AG04449 (cell line): ENCODE data around the gene IL1RAPL2.

Source experiments
- CTCF ChIA-PET: fragments of 350-600 bp; formaldehyde crosslinking; extraction: SDS; loops from one replicate; lab custom pipeline; 2021; ENCODE audit warnings: antibody characterized with exemption; lab: Yijun Ruan, JAX
- POLR2A ChIA-PET: fragments of 400-600, 350-600 bp; formaldehyde crosslinking; extraction: SDS; loops from one replicate; lab custom pipeline; 2020; ENCODE audit warnings: antibody characterized with exemption, inconsistent platforms; lab: Yijun Ruan, JAX
- DNase-seq: peaks from one replicate; pipeline ENCODE4 v3.0.0-alpha.2; 2010; ENCODE audit warnings: low read depth, low spot score
- H3K4me3 ChIP-seq: 2 replicates; pipeline ENCODE4 v1.5.1; 2011; ENCODE audit warnings: low read depth, mild to moderate bottlenecking, control low read depth, low read length
- CTCF ChIP-seq: IDR thresholded peaks from one replicate; pipeline ENCODE4 v1.5.1; 2011; ENCODE audit warnings: mild to moderate bottlenecking, moderate library complexity, low read length, control low read depth, inconsistent platforms; ENCODE audit not compliant: insufficient read depth; ENCODE audit errors: missing control alignments

IL1RAPL2 gene

GRCh38 chrX:104621781-104622180 is 55.8 kb downstream of the IL1RAPL2 start:
- POLR2A ChIA-PET = no interaction called here
- no peak overlapping the region for H3K4me3 ChIP-seq
- DNase-seq = no peak
- CTCF ChIA-PET = no interaction called here
- no peak for TF ChIP-seq CTCF

- no peak overlapping the region for H3K4me3 ChIP-seq
- TF ChIP-seq CTCF = no peak
- no peak for DNase-seq
- ChIA-PET CTCF (no interaction called here), POLR2A (no interaction called here)
Observed at GRCh38 chrX:104641176-104641575, 75.2 kb downstream of the IL1RAPL2 start.

GRCh38 chrX:104647084-104647483 is 81.1 kb downstream of the IL1RAPL2 start:
- no peak for TF ChIP-seq CTCF
- no peak for DNase-seq
- ChIA-PET CTCF (no interaction called here), POLR2A (no interaction called here)
- H3K4me3 ChIP-seq = no peak overlapping the region

GRCh38 chrX:104659005-104659744 is 93.2 kb downstream of the IL1RAPL2 start:
- no peak for DNase-seq
- no peak for TF ChIP-seq CTCF
- ChIA-PET CTCF (no interaction called here), POLR2A (no interaction called here)
- no peak overlapping the region for H3K4me3 ChIP-seq

- no peak overlapping the region for H3K4me3 ChIP-seq
- no peak for DNase-seq
- ChIA-PET CTCF (no interaction called here), POLR2A (no interaction called here)
- no peak for TF ChIP-seq CTCF
Observed at GRCh38 chrX:104660092-104660491, 94.1 kb downstream of the IL1RAPL2 start.

- DNase-seq = no peak
- ChIA-PET POLR2A (no interaction called here), CTCF (no interaction called here)
- H3K4me3 ChIP-seq = no peak overlapping the region
- no peak for TF ChIP-seq CTCF
Observed at GRCh38 chrX:104662694-104663093, 96.7 kb downstream of the IL1RAPL2 start.
